22Rv1 (cell line): Measurements from ENCODE around the gene DCLK1.

Source experiments
- ZFX ChIP-seq: fragments of 450-650 bp; IDR thresholded peaks from 2 replicates; pipeline ENCODE4 v1.6.1; 2017; ENCODE audit warnings: antibody characterized with exemption, borderline replicate concordance
- TF ChIP-seq, protein P1 (sequence below): fragments of 450-650 bp; IDR thresholded peaks from 2 replicates; pipeline ENCODE4 v1.5.1; 2017; ENCODE audit warnings: mild to moderate bottlenecking

GRCh38 chr13:36148446-36148845 lies 17.3 kb upstream of the DCLK1 start:
- TF ChIP-seq, protein P1, sequence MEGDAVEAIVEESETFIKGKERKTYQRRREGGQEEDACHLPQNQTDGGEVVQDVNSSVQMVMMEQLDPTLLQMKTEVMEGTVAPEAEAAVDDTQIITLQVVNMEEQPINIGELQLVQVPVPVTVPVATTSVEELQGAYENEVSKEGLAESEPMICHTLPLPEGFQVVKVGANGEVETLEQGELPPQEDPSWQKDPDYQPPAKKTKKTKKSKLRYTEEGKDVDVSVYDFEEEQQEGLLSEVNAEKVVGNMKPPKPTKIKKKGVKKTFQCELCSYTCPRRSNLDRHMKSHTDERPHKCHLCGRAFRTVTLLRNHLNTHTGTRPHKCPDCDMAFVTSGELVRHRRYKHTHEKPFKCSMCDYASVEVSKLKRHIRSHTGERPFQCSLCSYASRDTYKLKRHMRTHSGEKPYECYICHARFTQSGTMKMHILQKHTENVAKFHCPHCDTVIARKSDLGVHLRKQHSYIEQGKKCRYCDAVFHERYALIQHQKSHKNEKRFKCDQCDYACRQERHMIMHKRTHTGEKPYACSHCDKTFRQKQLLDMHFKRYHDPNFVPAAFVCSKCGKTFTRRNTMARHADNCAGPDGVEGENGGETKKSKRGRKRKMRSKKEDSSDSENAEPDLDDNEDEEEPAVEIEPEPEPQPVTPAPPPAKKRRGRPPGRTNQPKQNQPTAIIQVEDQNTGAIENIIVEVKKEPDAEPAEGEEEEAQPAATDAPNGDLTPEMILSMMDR: no peak
- no peak for TF ChIP-seq ZFX
